GM18951 (cell line): ENCODE data around the gene DDR2.

Source experiments
- POLR2A ChIP-seq: IDR thresholded peaks from 4 replicates; pipeline ENCODE4 v1.6.1; 2011; ENCODE audit warnings: mild to moderate bottlenecking; ENCODE audit not compliant: insufficient read length, insufficient read depth; ENCODE audit errors: extremely low read depth
- in situ Hi-C: fragments of 300-500 bp; cut with MboI; formaldehyde crosslinking; loops from one replicate; pipeline ENCODE4 v1.12.0; 2022; ENCODE audit warnings: low sequenced_read_pairs, mixed read lengths, inconsistent platforms; ENCODE audit not compliant: unreplicated experiment

The DDR2 gene

GRCh38 chr1:162616848-162617247 lies 15.4 kb upstream of the DDR2 start:
- in situ Hi-C loops, result no loop called here
- TF ChIP-seq POLR2A, result no peak

- no peak for TF ChIP-seq POLR2A
- in situ Hi-C loops, result no loop called here
Measured at GRCh38 chr1:162617513-162617912, 14.8 kb upstream of the DDR2 start.

- TF ChIP-seq POLR2A, result no peak
- in situ Hi-C loops, result no loop called here
Measured at GRCh38 chr1:162619076-162619475, 13.2 kb upstream of the DDR2 start.

- in situ Hi-C loops, result no loop called here
- TF ChIP-seq POLR2A, result no peak
Measured at GRCh38 chr1:162621256-162621655, 11.0 kb upstream of the DDR2 start.

- no peak for TF ChIP-seq POLR2A
- in situ Hi-C loops, result no loop called here
Measured at GRCh38 chr1:162625679-162626078, 6.6 kb upstream of the DDR2 start.

GRCh38 chr1:162626094-162626493 lies 6.2 kb upstream of the DDR2 start:
- in situ Hi-C loops, result no loop called here
- TF ChIP-seq POLR2A, result no peak

- no peak for TF ChIP-seq POLR2A
- in situ Hi-C loops, result no loop called here
Measured at GRCh38 chr1:162626761-162627160, 5.5 kb upstream of the DDR2 start.

- in situ Hi-C loops, result no loop called here
- no peak for TF ChIP-seq POLR2A
Measured at GRCh38 chr1:162627662-162628296, 4.5 kb upstream of the DDR2 start.

- in situ Hi-C loops, result no loop called here
- no peak for TF ChIP-seq POLR2A
Measured at GRCh38 chr1:162629077-162629627, 3.1 kb upstream of the DDR2 start.

- TF ChIP-seq POLR2A, result no peak
- in situ Hi-C loops, result no loop called here
Measured at GRCh38 chr1:162629651-162630050, 2.6 kb upstream of the DDR2 start.

GRCh38 chr1:162631546-162632191 lies 595 bp upstream of the DDR2 start:
- no peak for TF ChIP-seq POLR2A
- in situ Hi-C loops, result no loop called here

- in situ Hi-C loops, result no loop called here
Measured at GRCh38 chr1:162632698-162633080, 425 bp downstream of the DDR2 start.

GRCh38 chr1:162633081-162633762 lies 958 bp downstream of the DDR2 start:
- in situ Hi-C loops, result no loop called here
- TF ChIP-seq POLR2A, result no peak

More at GRCh38 chr1:162632698-162633080, 425 bp downstream of the DDR2 start:
- no peak for TF ChIP-seq POLR2A

GRCh38 chr1:162635418-162635817 lies 3.2 kb downstream of the DDR2 start:
- in situ Hi-C loops, result no loop called here
- TF ChIP-seq POLR2A, result no peak
